ENCODE data around the gene CPT2. TPM values are rescaled to one million over a fixed set of nuclear protein-coding genes. Genes with fewer than 3 reads are reported as not detected.
"Not testable (repeated sequence)": the region's sequence is repeated elsewhere in the genome, so short reads cannot be mapped to it uniquely, and the experiment has no call there.

The CPT2 gene
- total RNA-seq, 1 donor from 2014 or later = 19.0 TPM

DNA sequence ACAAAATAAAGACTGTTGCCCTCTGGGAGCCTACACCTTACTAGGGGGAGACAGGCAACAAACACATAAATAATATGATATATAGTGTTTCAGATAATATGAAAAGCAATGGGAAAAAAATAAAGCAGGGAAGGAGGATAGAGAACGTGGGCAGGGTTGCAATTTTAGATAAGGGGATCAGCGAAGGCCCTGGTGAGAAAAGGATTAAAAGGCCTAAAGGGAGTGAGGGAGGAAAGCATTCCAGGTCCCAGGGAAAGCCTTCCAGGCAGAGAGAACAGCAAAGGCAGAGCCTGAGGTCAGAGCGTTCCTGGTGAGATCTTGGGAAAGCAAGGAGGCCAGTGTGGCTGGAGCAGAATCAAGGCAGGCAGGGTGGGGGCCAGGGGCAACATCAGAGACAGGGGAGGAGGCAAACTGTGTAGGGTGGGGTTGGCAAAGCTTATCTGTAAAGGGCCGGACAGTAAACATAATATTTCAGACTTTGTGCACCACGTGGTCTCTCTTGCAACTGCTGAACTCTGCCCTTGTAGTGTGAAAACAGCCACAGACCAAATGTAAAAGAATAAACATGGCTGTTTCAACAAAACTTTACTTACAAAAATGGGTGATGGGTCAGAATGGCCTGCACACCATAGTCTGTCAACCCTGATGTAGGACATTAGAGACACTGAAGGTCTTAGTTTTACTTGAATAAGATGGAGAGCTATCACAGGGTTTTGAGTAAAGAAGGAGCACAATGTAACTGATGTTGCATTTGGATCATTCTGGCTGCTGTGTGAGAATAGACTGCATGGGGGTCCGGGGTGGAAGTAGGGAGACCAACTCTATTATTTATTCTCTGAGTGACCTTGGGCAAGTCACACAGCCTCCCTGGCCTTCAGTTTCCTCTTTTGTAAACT lies 13.3 kb upstream of the CPT2 start:
- H4K20me1 ChIP-seq (ENCODE audit: low read depth) = no peaks in the 10 kb centered on the region
- Mint-ChIP-seq H3K4me1 (peaks cover 3% of the 10 kb centered on the region), H3K9me3 (no peaks in the 10 kb centered on the region), H3K27me3 (ENCODE audit: insufficient read depth, low read depth) (peaks cover 8% of the 10 kb centered on the region), H3K36me3 (no peaks in the 10 kb centered on the region), H3K4me3 (no peak overlapping the region), H3K27ac (no peak overlapping the region)
- H3K4me2 ChIP-seq = no peak overlapping the region
- peaks cover 4% of the 10 kb centered on the region for H3K4me1 ChIP-seq
- H3K9ac ChIP-seq = no peak overlapping the region
- DNase-seq (ENCODE audit: low spot score) = no peak
- H2AFZ ChIP-seq (replicated peaks) = no peak overlapping the region
- TF ChIP-seq CTCF (IDR thresholded peaks at IDR 0.05) = no peak
- TF ChIP-seq EZH2phosphoT487 (IDR thresholded peaks at IDR 0.05) = no peak
- no peak for TF ChIP-seq EZH2 (IDR thresholded peaks at IDR 0.05)
- no peaks in the 10 kb centered on the region for H3K9me3 ChIP-seq (ENCODE audit: low read depth)
- H3K27me3 ChIP-seq = no peaks in the 10 kb centered on the region
- no peak overlapping the region for H3K27ac ChIP-seq
- no peaks in the 10 kb centered on the region for H3K79me2 ChIP-seq (ENCODE audit: low read depth)
- H3K4me3 ChIP-seq = no peak overlapping the region
- H3K36me3 ChIP-seq = no peaks in the 10 kb centered on the region
- no peaks in the 10 kb centered on the region for H3F3A ChIP-seq (ENCODE audit: low read depth)

- not testable (repeated sequence) for H3K27me3 Mint-ChIP-seq (ENCODE audit: insufficient read depth, low read depth); H3K9me3 Mint-ChIP-seq; H3F3A ChIP-seq (ENCODE audit: low read depth); H3K27me3 ChIP-seq; H3K4me3 Mint-ChIP-seq; H3K27ac Mint-ChIP-seq; H2AFZ ChIP-seq (replicated peaks); H4K20me1 ChIP-seq (ENCODE audit: low read depth); H3K27ac ChIP-seq; H3K36me3 Mint-ChIP-seq; H3K36me3 ChIP-seq; H3K4me3 ChIP-seq; H3K4me1 ChIP-seq; H3K9me3 ChIP-seq (ENCODE audit: low read depth); H3K4me1 Mint-ChIP-seq; DNase-seq (ENCODE audit: low spot score); H3K79me2 ChIP-seq (ENCODE audit: low read depth); H3K9ac ChIP-seq; H3K4me2 ChIP-seq
Observed at GRCh38 chr1:53185955-53186297, 10.7 kb upstream of the CPT2 start.

GRCh38 chr1:53186533-53186932 lies 10.1 kb upstream of the CPT2 start:
- Histone ChIP-seq H3K79me2 (ENCODE audit: low read depth) (no peaks in the 10 kb centered on the region), H3F3A (ENCODE audit: low read depth) (no peaks in the 10 kb centered on the region), H3K9ac (no peak overlapping the region), H3K4me2 (no peak overlapping the region), H3K9me3 (ENCODE audit: low read depth) (no peaks in the 10 kb centered on the region), H3K27me3 (no peaks in the 10 kb centered on the region), H2AFZ (replicated peaks) (no peak overlapping the region), H3K36me3 (no peaks in the 10 kb centered on the region), H3K4me1 (peaks cover 4% of the 10 kb centered on the region), H4K20me1 (ENCODE audit: low read depth) (no peaks in the 10 kb centered on the region), H3K27ac (no peak overlapping the region), H3K4me3 (no peak overlapping the region)
- DNase-seq (ENCODE audit: low spot score) = no peak
- Mint-ChIP-seq H3K9me3 (no peaks in the 10 kb centered on the region), H3K4me3 (no peak overlapping the region), H3K27ac (no peak overlapping the region), H3K4me1 (peaks cover 5% of the 10 kb centered on the region), H3K27me3 (ENCODE audit: insufficient read depth, low read depth) (peaks cover 2% of the 10 kb centered on the region), H3K36me3 (no peaks in the 10 kb centered on the region)
- TF ChIP-seq EZH2 (IDR thresholded peaks at IDR 0.05) = no peak
- TF ChIP-seq EZH2phosphoT487 (IDR thresholded peaks at IDR 0.05) = no peak
- no peak for TF ChIP-seq CTCF (IDR thresholded peaks at IDR 0.05)

- Histone ChIP-seq H3F3A (ENCODE audit: low read depth) (no peaks in the 10 kb centered on the region), H3K79me2 (ENCODE audit: low read depth) (no peaks in the 10 kb centered on the region), H3K4me2 (no peak overlapping the region), H3K4me3 (no peak overlapping the region), H3K9ac (no peak overlapping the region), H3K36me3 (no peaks in the 10 kb centered on the region), H3K9me3 (ENCODE audit: low read depth) (no peaks in the 10 kb centered on the region), H4K20me1 (ENCODE audit: low read depth) (no peaks in the 10 kb centered on the region), H3K4me1 (peaks cover 4% of the 10 kb centered on the region), H3K27ac (no peak overlapping the region), H2AFZ (replicated peaks) (no peak overlapping the region), H3K27me3 (no peaks in the 10 kb centered on the region)
- Mint-ChIP-seq H3K9me3 (peaks cover 2% of the 10 kb centered on the region), H3K27me3 (ENCODE audit: insufficient read depth, low read depth) (peaks cover 2% of the 10 kb centered on the region), H3K4me1 (peaks cover 5% of the 10 kb centered on the region), H3K4me3 (no peak overlapping the region), H3K36me3 (no peaks in the 10 kb centered on the region), H3K27ac (no peak overlapping the region)
- no peak for TF ChIP-seq EZH2 (IDR thresholded peaks at IDR 0.05)
- TF ChIP-seq CTCF (IDR thresholded peaks at IDR 0.05) = no peak
- TF ChIP-seq EZH2phosphoT487 (IDR thresholded peaks at IDR 0.05) = no peak
- DNase-seq (ENCODE audit: low spot score) = no peak
Observed at GRCh38 chr1:53187401-53187800, 9.2 kb upstream of the CPT2 start.
